Prostate gland (tissue), 2 donors: Measurements from ENCODE around the gene SLC25A23.

Experiments used
- CTCF ChIP-seq, 4 experiments: fragments of 200-600 bp in 2 of 4; fragments of 450-650 bp in 2 of 4; sonication (generic) in 2 of 4; IDR thresholded peaks; 1 replicate in 3 of 4; 2 replicates in 1 of 4; pipeline ENCODE4 v1.5.1; 2016 to 2019; ENCODE audit warnings: antibody characterized with exemption in 4 of 4, mild to moderate bottlenecking in 2 of 4, moderate library complexity in 2 of 4
- POLR2AphosphoS5 ChIP-seq: sonication (generic); formaldehyde crosslinking; IDR thresholded peaks from one replicate; pipeline ENCODE4 v1.6.1; 2017; ENCODE audit warnings: antibody characterized with exemption

GRCh38 chr19:6491802-6492592 lies 32.4 kb upstream of the SLC25A23 start:
- no peak for TF ChIP-seq POLR2AphosphoS5
- no peak for TF ChIP-seq CTCF (IDR thresholded peaks at IDR 0.05)
